HepG2 (cell line): Measurements from ENCODE around the gene EGFLAM. TPM values are rescaled to one million over a fixed set of nuclear protein-coding genes. Genes with fewer than 3 reads are reported as not detected.

Experiments
- ATAC-seq: fragments of 200-7000 bp; cut with Tn5 transposase; 3 replicates; pipeline ENCODE4 v1.9.1; 2020; ENCODE audit warnings: mild to moderate bottlenecking, moderate library complexity
- BruUV-seq: library from RNA; stranded (reverse); fragments of 400-500 nt; replicated peaks from 2 replicates; lab custom pipeline; 2021; lab: Mats Ljungman, UMichigan
- CTCF ChIA-PET: fragments of 300-600 bp; formaldehyde crosslinking; extraction: SDS; loops from one replicate; lab custom pipeline; 2021; ENCODE audit warnings: low total read pairs, inconsistent platforms, low intra/inter-chr PET ratio; lab: Yijun Ruan, JAX
- POLR2A ChIA-PET: fragments of 350-600 bp; sonication (Branson Sonifier 250); formaldehyde crosslinking; loops from one replicate; lab custom pipeline; 2020; ENCODE audit warnings: antibody characterized with exemption, inconsistent platforms; lab: Yijun Ruan, JAX
- DNase-seq: peaks from one replicate; pipeline ENCODE4 v3.0.0-alpha.2; 2015; ENCODE audit warnings: low spot score
- FAIRE-seq: peaks from 3 replicates; lab custom pipeline; 2011; peaks lifted over from hg19 to GRCh38; lab: Jason Lieb, UNC
- H2AFZ ChIP-seq: one replicate; pipeline ENCODE4 v1.6.1; 2011; ENCODE audit warnings: low read length, inconsistent platforms
- H3K27ac ChIP-seq: fragments of 300-600 bp; 3 replicates; pipeline ENCODE4 v1.8.0; 2011; ENCODE audit warnings: mixed run types, mild to moderate bottlenecking, mixed read lengths, low read length, inconsistent platforms; ENCODE audit not compliant: insufficient read depth; ENCODE audit errors: extremely low read length
- H3K27me3 ChIP-seq, 2 experiments: fragments of 200-600 bp in 1 of 2; 2 replicates in 1 of 2; 3 replicates in 1 of 2; pipeline versions ENCODE4 v1.6.0 to v1.8.0; 2011; ENCODE audit warnings: low read length in 2 of 2, mild to moderate bottlenecking in 2 of 2, moderate library complexity in 2 of 2, inconsistent platforms in 1 of 2; ENCODE audit not compliant: insufficient read depth in 2 of 2, control insufficient read depth in 1 of 2
- H3K36me3 ChIP-seq, 2 experiments: fragments of 200-600 bp in 1 of 2; replicated peaks in 1 of 2; 2 replicates in 1 of 2; 3 replicates in 1 of 2; pipeline versions ENCODE4 v1.5.1 to v1.8.0; 2011; ENCODE audit warnings: low read length in 2 of 2, inconsistent platforms in 1 of 2; ENCODE audit not compliant: insufficient read depth in 2 of 2, control insufficient read depth in 1 of 2
- H3K4me1 ChIP-seq: 2 replicates; pipeline ENCODE4 v1.5.1; 2012; ENCODE audit warnings: low read length, inconsistent platforms; ENCODE audit not compliant: insufficient read depth
- H3K4me2 ChIP-seq: 2 replicates; pipeline ENCODE4 v1.6.0; 2011; ENCODE audit warnings: low read depth, low read length, inconsistent platforms
- H3K4me3 ChIP-seq, 3 experiments: fragments of 200-600 bp in 1 of 3; sonication (generic), shearing (Covaris generic) in 1 of 3; replicated peaks in 1 of 3; 2 replicates each; pipeline ENCODE4 v1.5.1; 2011 to 2016; ENCODE audit warnings: low read length in 3 of 3, inconsistent platforms in 2 of 3, low read depth in 2 of 3, mild to moderate bottlenecking in 2 of 3, control low read depth in 1 of 3, mixed read lengths in 1 of 3; ENCODE audit not compliant: insufficient read depth in 1 of 3
- H3K79me2 ChIP-seq: one replicate; pipeline ENCODE4 v1.6.1; 2011; ENCODE audit warnings: low read length, inconsistent platforms; ENCODE audit not compliant: insufficient read depth
- H3K9ac ChIP-seq: 2 replicates; pipeline ENCODE4 v1.6.0; 2011; ENCODE audit warnings: mild to moderate bottlenecking, low read depth, low read length, inconsistent platforms; ENCODE audit not compliant: insufficient read depth
- H3K9me3 ChIP-seq: 2 replicates; pipeline ENCODE4 v1.5.1; 2012; ENCODE audit warnings: mild to moderate bottlenecking, low read length
- H4K20me1 ChIP-seq: 2 replicates; pipeline ENCODE4 v1.6.0; 2011; ENCODE audit warnings: inconsistent platforms, mild to moderate bottlenecking, low read length, moderate library complexity; ENCODE audit not compliant: insufficient read depth
- CBX5 ChIP-seq: sonication (generic); formaldehyde crosslinking; IDR thresholded peaks from 2 replicates; pipeline ENCODE4 v1.4.0; 2020; ENCODE audit warnings: missing genetic modification reagents, borderline replicate concordance
- CENPBD1 ChIP-seq: sonication (generic); formaldehyde crosslinking; IDR thresholded peaks from 2 replicates; pipeline ENCODE4 v1.8.0; 2022; ENCODE audit warnings: missing genetic modification reagents, low read depth, mild to moderate bottlenecking, borderline replicate concordance
- E2F5 ChIP-seq: sonication (generic); formaldehyde crosslinking; conservative IDR thresholded peaks from 2 replicates; pipeline ENCODE4 v1.4.0; 2020; ENCODE audit warnings: missing genetic modification reagents
- ELF1 ChIP-seq: sonication (generic); formaldehyde crosslinking; IDR thresholded peaks from 2 replicates; pipeline ENCODE4 v1.4.0; 2020; ENCODE audit warnings: missing genetic modification reagents
- HOMEZ ChIP-seq: IDR thresholded peaks from 2 replicates; pipeline ENCODE4 v1.6.1; 2016; ENCODE audit warnings: low read depth
- ISL2 ChIP-seq: sonication (generic); formaldehyde crosslinking; IDR thresholded peaks from 2 replicates; pipeline ENCODE4 v1.5.0; 2020; ENCODE audit warnings: missing genetic modification reagents
- MNT ChIP-seq: fragments of 450-650 bp; IDR thresholded peaks from 2 replicates; pipeline ENCODE4 v1.6.1; 2016
- POGZ ChIP-seq: sonication (generic); formaldehyde crosslinking; IDR thresholded peaks from 2 replicates; pipeline ENCODE4 v1.4.0; 2020; ENCODE audit warnings: mild to moderate bottlenecking, missing genetic modification reagents
- RFX3 ChIP-seq: IDR thresholded peaks from 2 replicates; pipeline ENCODE4 v1.6.1; 2016; ENCODE audit warnings: missing biosample characterization, missing genetic modification reagents
- ZNF136 ChIP-seq: sonication (generic); formaldehyde crosslinking; IDR thresholded peaks from 2 replicates; pipeline ENCODE4 v1.8.1; 2022; ENCODE audit warnings: low read depth, mild to moderate bottlenecking, moderate library complexity, missing genetic modification reagents
- ZNF225 ChIP-seq: sonication (generic); formaldehyde crosslinking; IDR thresholded peaks from 2 replicates; pipeline ENCODE4 v1.4.0; 2020; ENCODE audit warnings: mild to moderate bottlenecking, missing genetic modification reagents
- ZNF646 ChIP-seq: sonication (generic); formaldehyde crosslinking; IDR thresholded peaks from 2 replicates; pipeline ENCODE4 v1.9.0; 2021; ENCODE audit warnings: mild to moderate bottlenecking, missing genetic modification reagents
- ZNF724P ChIP-seq: sonication (generic); formaldehyde crosslinking; IDR thresholded peaks from 2 replicates; pipeline ENCODE4 v1.8.0; 2022; ENCODE audit warnings: missing genetic modification reagents, borderline replicate concordance
- ZNF790 ChIP-seq: sonication (generic); formaldehyde crosslinking; IDR thresholded peaks from 2 replicates; pipeline ENCODE4 v1.8.0; 2022; ENCODE audit warnings: missing genetic modification reagents, mild to moderate bottlenecking, borderline replicate concordance
- WGBS: methylation state at CpG from one replicate; pipeline ENCODE4 v1.1.6; 2017; ENCODE audit warnings: low lambda C conversion rate; 5-methylcytosine and 5-hydroxymethylcytosine counted together
- in situ Hi-C: cut with HindIII; loops from 2 replicates; pipeline ENCODE4 v1.10.0; 2017; ENCODE audit warnings: low pct_unique_long_range_greater_than_20kb; ENCODE audit not compliant: extremely low pct_ligation_motif_present
- intact Hi-C: fragments of 100-400 bp; cut with micrococcal nuclease; formaldehyde crosslinking; loops from one replicate; pipeline ENCODE4 v1.10.0; 2022; ENCODE audit not compliant: unreplicated experiment
- polyA plus RNA-seq, 8 experiments: library from polyadenylated mRNA; depleted of rRNA in 3 of 8; stranded (reverse) in 7 of 8; unstranded in 1 of 8; fragments of >200 nt; fragmentation: Illumina TruSeq in 4 of 8; extraction: Trizol in 4 of 8; gene quantifications; 2 replicates each; pipeline versions ENCODE4 v1.2.1 to v1.2.3, GENCODE V29; 2011 to 2016; ENCODE audit warnings: low read depth in 4 of 8, missing spikeins in 1 of 8, mixed read lengths in 1 of 8; ENCODE audit not compliant: insufficient read depth in 1 of 8
- total RNA-seq, 5 experiments: library from RNA; depleted of rRNA; stranded (reverse); fragments of >200 nt; fragmentation: Illumina TruSeq; extraction: Trizol; gene quantifications; 2 replicates each; pipeline ENCODE4 v1.2.3, GENCODE V29; 2016; ENCODE audit warnings: low read depth in 1 of 5

EGFLAM gene
- total and polyA plus RNA-seq, 2 of the 13 experiments (the other 11 are each of a cell fraction or from before 2014, with no cell fraction given): not detected

GRCh38 chr5:38438757-38439156 lies 180.4 kb downstream of the EGFLAM start:
- no peak overlapping the region for H3K4me2 ChIP-seq
- no peak for DNase-seq
- in situ Hi-C loops: loop anchor here (5.0 kb wide), 2 partner anchors 229 to 369 kb away; no protein-coding TSS in a partner anchor
- no peak overlapping the region for H3K9ac ChIP-seq
- POLR2A ChIA-PET: no interaction called here
- H3K4me1 ChIP-seq: 0 out of 2 replicates have a peak, but pooled peaks cover 6% of the 10 kb centered on the region
- H3K79me2 ChIP-seq: no peaks in the 10 kb centered on the region
- WGBS: 0% methylated on average over 1 of the region's 1 CpG
- H3K4me3 ChIP-seq: no peak overlapping the region
- H3K9me3 ChIP-seq: no peaks in the 10 kb centered on the region
- H3K27me3 ChIP-seq: peaks cover 0 to 15% of the 10 kb centered on the region in 2 experiments; a peak in 3 of 5 replicates
- no peaks in the 10 kb centered on the region for H4K20me1 ChIP-seq
- FAIRE-seq: no peak
- no peak overlapping the region for H3K27ac ChIP-seq
- CTCF ChIA-PET: no interaction called here
- intact Hi-C loops: no loop called here
- H2AFZ ChIP-seq: no peak overlapping the region
- H3K36me3 ChIP-seq: no peaks in the 10 kb centered on the region
- ATAC-seq: no peak
- BruUV-seq: no TSS peak
- TF ChIP-seq ZNF225 (CRISPR knock-in tag) (no peak), POGZ (no peak), MNT (no peak), HOMEZ (CRISPR knock-in tag) (no peak), ZNF646 (CRISPR knock-in tag) (no peak), ZNF136 (no peak), CENPBD1 (CRISPR knock-in tag) (no peak), ELF1 (CRISPR knock-in tag) (no peak), E2F5 (CRISPR knock-in tag) (no peak), ISL2 (CRISPR knock-in tag) (no peak), RFX3 (CRISPR knock-in tag) (no peak), CBX5 (no peak), ZNF724P (CRISPR knock-in tag) (no peak), ZNF790 (CRISPR knock-in tag) (no peak)
